Mesenchymal stem cell (in vitro differentiated cells and primary cell): ENCODE data around the gene KCNJ9.

Source experiments
- DNase-seq: peaks from one replicate; pipeline ENCODE4 v3.0.0-alpha.2; 2013
- H2AFZ ChIP-seq: one replicate; pipeline ENCODE4 v1.6.1; 2013; ENCODE audit warnings: low read depth, mild to moderate bottlenecking, control low read depth, inconsistent platforms, low read length, moderate library complexity
- H2AK5ac ChIP-seq: 2 replicates; pipeline ENCODE4 v1.6.1; 2013; ENCODE audit warnings: low read length, moderate library complexity, mild to moderate bottlenecking, inconsistent platforms; ENCODE audit not compliant: severe bottlenecking
- H2BK120ac ChIP-seq: one replicate; pipeline ENCODE4 v1.6.1; 2013; ENCODE audit warnings: low read depth, mild to moderate bottlenecking, inconsistent platforms, low read length, moderate library complexity
- H2BK12ac ChIP-seq, 2 experiments: one replicate each; pipeline ENCODE4 v1.6.1; 2013; ENCODE audit warnings: inconsistent platforms in 2 of 2, low read length in 2 of 2, mild to moderate bottlenecking in 2 of 2, moderate library complexity in 2 of 2, control low read depth in 1 of 2
- H2BK15ac ChIP-seq: one replicate; pipeline ENCODE4 v1.6.1; 2013; ENCODE audit warnings: mild to moderate bottlenecking, low read depth, inconsistent platforms; ENCODE audit not compliant: poor library complexity, severe bottlenecking
- H2BK5ac ChIP-seq: 2 replicates; pipeline ENCODE4 v1.6.1; 2013; ENCODE audit warnings: low read depth, mild to moderate bottlenecking, low read length, control low read depth, inconsistent platforms; ENCODE audit not compliant: poor library complexity, severe bottlenecking
- H3K14ac ChIP-seq, 2 experiments: one replicate each; pipeline ENCODE4 v1.6.1; 2013; ENCODE audit warnings: inconsistent platforms in 2 of 2, low read length in 2 of 2, control low read depth in 1 of 2, mild to moderate bottlenecking in 1 of 2, moderate library complexity in 1 of 2
- H3K18ac ChIP-seq, 2 experiments: one replicate each; pipeline ENCODE4 v1.6.1; 2013; ENCODE audit warnings: inconsistent platforms in 2 of 2, low read length in 2 of 2, control low read depth in 1 of 2, low read depth in 1 of 2, mild to moderate bottlenecking in 1 of 2
- H3K23ac ChIP-seq, 2 experiments: one replicate each; pipeline ENCODE4 v1.6.1; 2013; ENCODE audit warnings: inconsistent platforms in 2 of 2, low read length in 2 of 2, mild to moderate bottlenecking in 2 of 2, moderate library complexity in 2 of 2, control low read depth in 1 of 2
- H3K27ac ChIP-seq: 2 replicates; pipeline ENCODE4 v1.5.1; 2013; ENCODE audit warnings: mild to moderate bottlenecking, moderate library complexity, low read length, control low read depth, inconsistent platforms; ENCODE audit not compliant: poor library complexity, severe bottlenecking
- H3K27me3 ChIP-seq, 2 experiments: 2 replicates each; pipeline versions ENCODE4 v1.6.1 to v1.7.0; 2013; ENCODE audit warnings: low read length in 2 of 2, mild to moderate bottlenecking in 2 of 2, moderate library complexity in 2 of 2, control low read depth in 1 of 2, inconsistent platforms in 1 of 2; ENCODE audit not compliant: control insufficient read depth in 1 of 2, insufficient read depth in 1 of 2
- H3K36me3 ChIP-seq, 2 experiments: 2 replicates each; pipeline versions ENCODE4 v1.6.1 to v1.7.0; 2013; ENCODE audit warnings: low read length in 2 of 2, control low read depth in 1 of 2, inconsistent platforms in 1 of 2, low read depth in 1 of 2, mild to moderate bottlenecking in 1 of 2; ENCODE audit not compliant: insufficient read depth in 2 of 2, control insufficient read depth in 1 of 2
- H3K4ac ChIP-seq, 2 experiments: one replicate each; pipeline ENCODE4 v1.6.1; 2013; ENCODE audit warnings: inconsistent platforms in 2 of 2, low read length in 2 of 2, mild to moderate bottlenecking in 2 of 2, moderate library complexity in 2 of 2, control low read depth in 1 of 2, low read depth in 1 of 2
- H3K4me1 ChIP-seq: 2 replicates; pipeline ENCODE4 v1.6.1; 2013; ENCODE audit warnings: low read depth, low read length, control low read depth; ENCODE audit not compliant: control insufficient read depth, insufficient read depth
- H3K4me2 ChIP-seq: 2 replicates; pipeline ENCODE4 v1.6.1; 2013; ENCODE audit warnings: low read length, mild to moderate bottlenecking, inconsistent platforms; ENCODE audit not compliant: poor library complexity, severe bottlenecking
- H3K4me3 ChIP-seq, 2 experiments: 2 replicates each; pipeline versions ENCODE4 v1.5.1 to v1.7.0; 2013; ENCODE audit warnings: low read length in 2 of 2, mild to moderate bottlenecking in 2 of 2, control low read depth in 1 of 2, low read depth in 1 of 2; ENCODE audit not compliant: insufficient read depth in 1 of 2
- H3K79me1 ChIP-seq: replicated peaks from 2 replicates; pipeline ENCODE4 v1.6.1; 2013; ENCODE audit warnings: mild to moderate bottlenecking, control low read depth, low read length, inconsistent platforms; ENCODE audit not compliant: poor library complexity, severe bottlenecking
- H3K9ac ChIP-seq: 2 replicates; pipeline ENCODE4 v1.7.0; 2013; ENCODE audit warnings: mild to moderate bottlenecking, low read length, moderate library complexity
- H3K9me3 ChIP-seq: 2 replicates; pipeline ENCODE4 v1.7.0; 2013; ENCODE audit warnings: mild to moderate bottlenecking, low read length; ENCODE audit not compliant: control insufficient read depth
- H4K8ac ChIP-seq: one replicate; pipeline ENCODE4 v1.6.1; 2013; ENCODE audit warnings: inconsistent platforms, mild to moderate bottlenecking, low read length, moderate library complexity
- H4K91ac ChIP-seq: one replicate; pipeline ENCODE4 v1.6.1; 2013; ENCODE audit warnings: mild to moderate bottlenecking, low read length, inconsistent platforms
- WGBS: methylation state at CpG from one replicate; pipeline ENCODE4 v1.1.7; 2013; ENCODE audit warnings: mixed read lengths; 5-methylcytosine and 5-hydroxymethylcytosine counted together

KCNJ9 gene

DNA sequence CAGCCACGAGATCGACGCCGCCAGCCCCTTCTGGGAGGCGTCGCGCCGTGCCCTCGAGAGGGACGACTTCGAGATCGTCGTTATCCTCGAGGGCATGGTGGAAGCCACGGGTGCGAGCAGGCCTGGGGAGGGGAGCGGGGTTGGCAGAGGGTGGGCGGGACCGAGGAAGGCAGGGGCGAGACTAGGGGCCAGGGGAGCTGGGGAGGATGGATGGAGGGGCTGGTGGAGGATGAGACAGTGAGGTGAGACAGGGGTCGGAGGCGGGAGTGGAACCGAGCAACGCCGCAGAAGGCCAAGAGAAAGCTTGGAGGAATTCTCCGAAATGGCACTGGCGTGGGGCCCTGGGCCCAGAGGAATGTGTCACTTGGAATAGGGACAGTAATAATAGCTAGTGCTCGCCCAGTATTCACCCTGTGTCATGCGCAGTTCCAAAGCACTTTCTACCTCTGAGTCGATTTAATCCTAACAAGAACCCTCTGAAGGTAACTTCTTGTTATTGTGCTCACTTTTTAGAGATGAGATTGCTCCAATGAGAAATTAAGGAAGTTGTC lies 3.5 kb downstream of the KCNJ9 start:
- no peak overlapping the region for H2AFZ ChIP-seq
- H2BK5ac ChIP-seq: no peak overlapping the region
- H3K4me1 ChIP-seq: peaks cover 7% of the 10 kb centered on the region
- WGBS: 91% methylated on average over 27 of the region's 30 CpGs
- H3K4ac ChIP-seq: no peak overlapping the region
- H3K4me3 ChIP-seq: no peak overlapping the region
- H2AK5ac ChIP-seq: no peak overlapping the region
- H2BK120ac ChIP-seq: no peak overlapping the region
- no peak overlapping the region for H3K9ac ChIP-seq
- no peak overlapping the region for H4K8ac ChIP-seq
- H3K36me3 ChIP-seq: peaks cover 0 to 22% of the 10 kb centered on the region in 2 experiments
- no peak overlapping the region for H3K27ac ChIP-seq
- no peak overlapping the region for H2BK12ac ChIP-seq
- no peak overlapping the region for H3K18ac ChIP-seq
- H3K4me2 ChIP-seq: no peak overlapping the region
- H3K9me3 ChIP-seq: no peaks in the 10 kb centered on the region
- H2BK15ac ChIP-seq: no peak overlapping the region
- peaks cover 43 to 48% of the 10 kb centered on the region in 2 experiments for H3K27me3 ChIP-seq
- DNase-seq: no peak
- no peak overlapping the region for H3K14ac ChIP-seq
- H3K79me1 ChIP-seq: no peaks in the 10 kb centered on the region
- no peak overlapping the region for H4K91ac ChIP-seq
- H3K23ac ChIP-seq: no peak overlapping the region

DNA sequence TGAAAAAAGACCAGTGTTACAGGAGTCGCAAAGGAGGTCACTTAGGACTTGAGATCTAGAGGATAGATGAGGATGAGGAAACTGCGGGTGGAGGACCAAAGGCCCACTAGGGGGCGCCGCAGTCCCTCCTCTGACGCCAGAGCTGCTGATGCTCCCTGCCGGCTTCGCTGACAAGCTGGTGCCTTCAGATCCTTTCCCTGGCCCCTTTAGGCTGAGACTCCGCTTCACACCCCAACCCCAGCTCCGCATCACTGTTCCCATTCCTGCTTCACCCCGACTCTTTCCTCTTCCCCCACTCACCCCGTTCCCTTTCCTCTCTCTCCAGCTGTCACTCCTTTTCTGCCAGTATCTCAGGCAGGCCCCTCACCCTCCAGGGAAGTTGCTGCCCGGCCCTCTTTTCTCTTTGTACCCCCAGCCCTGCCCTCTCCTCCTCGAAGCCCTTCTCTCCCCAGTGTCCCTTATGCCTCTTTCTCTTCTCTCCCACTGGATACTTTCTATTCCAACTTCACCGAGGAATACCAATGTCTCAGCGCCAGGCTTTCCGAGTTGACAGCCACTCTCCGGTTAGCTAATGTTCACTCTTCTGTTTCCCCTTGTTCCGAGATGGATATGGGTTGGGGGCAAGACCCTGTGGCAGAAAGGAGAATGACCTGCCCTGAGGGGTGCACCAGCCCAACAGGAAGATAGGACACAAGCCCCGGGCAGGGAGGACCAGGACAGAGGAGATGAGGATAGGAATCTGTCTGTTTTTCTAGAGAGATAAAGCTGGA lies 4.5 kb downstream of the KCNJ9 start:
- Histone ChIP-seq H2BK12ac (no peak overlapping the region), H3K18ac (no peak overlapping the region), H3K14ac (no peak overlapping the region), H3K4me3 (no peak overlapping the region), H2BK120ac (no peak overlapping the region), H3K23ac (peak overlapping the region in 1 of 2 experiments; percentile 9), H3K9me3 (no peaks in the 10 kb centered on the region), H3K27ac (no peak overlapping the region), H3K4ac (no peak overlapping the region), H2AK5ac (no peak overlapping the region), H3K79me1 (no peaks in the 10 kb centered on the region), H4K8ac (no peak overlapping the region), H2BK15ac (no peak overlapping the region), H2AFZ (no peak overlapping the region), H2BK5ac (no peak overlapping the region), H3K9ac (no peak overlapping the region), H4K91ac (no peak overlapping the region), H3K27me3 (peaks cover 33 to 38% of the 10 kb centered on the region in 2 experiments), H3K4me2 (no peak overlapping the region), H3K4me1 (peaks cover 7% of the 10 kb centered on the region), H3K36me3 (peaks cover 0 to 27% of the 10 kb centered on the region in 2 experiments)
- 41% methylated on average over 17 of the region's 19 CpGs for WGBS
- DNase-seq: peak; percentile 70

DNA sequence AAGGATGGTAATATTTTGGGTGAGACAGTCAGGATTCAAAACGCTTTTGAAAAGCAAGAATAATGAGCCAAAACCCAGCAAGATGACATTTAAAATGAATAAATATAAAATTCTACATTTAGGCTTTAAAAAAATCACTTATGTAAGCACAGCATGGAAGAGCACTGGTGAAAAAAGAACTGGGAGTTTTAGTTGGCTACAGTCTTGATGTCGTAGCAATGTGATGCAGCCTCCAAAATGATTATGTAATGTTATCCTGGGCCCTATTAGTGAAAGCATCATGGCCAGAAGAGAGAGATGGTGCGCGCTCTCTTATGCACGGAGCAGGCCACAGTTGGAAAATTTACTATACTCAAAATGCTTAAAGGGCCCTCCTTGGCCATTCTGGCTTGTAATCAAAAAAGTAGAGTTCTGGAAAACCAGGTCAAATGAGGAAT lies 5.1 kb downstream of the KCNJ9 start:
- Histone ChIP-seq H3K18ac (no peak overlapping the region), H3K79me1 (no peaks in the 10 kb centered on the region), H3K4me2 (no peak overlapping the region), H2BK12ac (no peak overlapping the region), H3K9me3 (no peaks in the 10 kb centered on the region), H3K4me1 (peaks cover 7% of the 10 kb centered on the region), H2BK5ac (no peak overlapping the region), H3K27ac (no peak overlapping the region), H3K9ac (no peak overlapping the region), H3K23ac (no peak overlapping the region), H4K8ac (no peak overlapping the region), H2BK15ac (no peak overlapping the region), H3K27me3 (peaks cover 27 to 32% of the 10 kb centered on the region in 2 experiments), H2AK5ac (no peak overlapping the region), H2BK120ac (no peak overlapping the region), H2AFZ (no peak overlapping the region), H3K4ac (no peak overlapping the region), H4K91ac (no peak overlapping the region), H3K36me3 (peaks cover 0 to 31% of the 10 kb centered on the region in 2 experiments), H3K14ac (no peak overlapping the region), H3K4me3 (no peak overlapping the region)
- WGBS: 87% methylated on average over 4 of the region's 5 CpGs
- DNase-seq: no peak

DNA sequence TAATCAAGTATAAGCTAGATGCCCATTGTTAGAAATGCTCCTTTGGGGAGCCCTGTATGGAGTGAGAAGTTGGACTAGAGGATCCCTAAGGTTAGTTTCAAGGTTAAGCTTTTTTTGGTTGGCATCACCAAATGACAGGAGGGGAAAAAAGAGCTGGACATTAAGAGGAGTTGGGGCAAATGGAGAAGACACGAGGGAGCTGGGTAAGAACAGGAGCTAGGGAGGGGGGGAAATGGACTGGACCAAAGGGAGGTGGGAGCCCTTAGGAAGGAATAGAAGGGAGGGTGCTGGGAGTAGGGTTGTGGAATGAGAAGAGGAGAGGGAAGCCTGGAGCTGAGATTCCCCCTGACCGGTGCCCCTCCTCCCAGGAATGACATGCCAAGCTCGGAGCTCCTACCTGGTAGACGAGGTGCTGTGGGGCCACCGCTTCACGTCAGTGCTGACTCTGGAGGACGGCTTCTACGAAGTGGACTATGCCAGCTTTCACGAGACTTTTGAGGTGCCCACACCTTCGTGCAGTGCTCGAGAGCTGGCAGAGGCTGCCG lies 5.9 kb downstream of the KCNJ9 start:
- Histone ChIP-seq H3K4me3 (no peak overlapping the region), H2BK12ac (no peak overlapping the region), H4K91ac (no peak overlapping the region), H4K8ac (no peak overlapping the region), H3K9ac (no peak overlapping the region), H2AK5ac (no peak overlapping the region), H3K27me3 (peaks cover 19 to 24% of the 10 kb centered on the region in 2 experiments), H3K4me1 (peaks cover 7% of the 10 kb centered on the region), H3K9me3 (no peaks in the 10 kb centered on the region), H3K27ac (no peak overlapping the region), H2BK15ac (no peak overlapping the region), H3K18ac (no peak overlapping the region), H2AFZ (no peak overlapping the region), H3K36me3 (peaks cover 6 to 38% of the 10 kb centered on the region in 2 experiments), H3K23ac (no peak overlapping the region), H3K4ac (no peak overlapping the region), H2BK5ac (no peak overlapping the region), H3K14ac (no peak overlapping the region), H2BK120ac (no peak overlapping the region), H3K79me1 (no peaks in the 10 kb centered on the region), H3K4me2 (no peak overlapping the region)
- whole genome bisulfite sequencing: 95% methylated on average over 8 of the region's 12 CpGs
- DNase-seq: no peak
